ENCODE measurements around the gene RNF17.

RNF17 gene

GRCh38 chr13:24875566-24875965 is 111.6 kb downstream of the RNF17 start:
- in situ Hi-C loops (cut with MboI; ENCODE audit: low sequenced_read_pairs, unreplicated experiment), result no loop called here
- no peak for TF ChIP-seq CTCF (IDR thresholded peaks at IDR 0.05; ENCODE audit: borderline replicate concordance, control extremely low read depth, extremely low read depth, insufficient read depth, missing control alignments)
- DNase-seq (ENCODE audit: low spot score), result no peak

DNA sequence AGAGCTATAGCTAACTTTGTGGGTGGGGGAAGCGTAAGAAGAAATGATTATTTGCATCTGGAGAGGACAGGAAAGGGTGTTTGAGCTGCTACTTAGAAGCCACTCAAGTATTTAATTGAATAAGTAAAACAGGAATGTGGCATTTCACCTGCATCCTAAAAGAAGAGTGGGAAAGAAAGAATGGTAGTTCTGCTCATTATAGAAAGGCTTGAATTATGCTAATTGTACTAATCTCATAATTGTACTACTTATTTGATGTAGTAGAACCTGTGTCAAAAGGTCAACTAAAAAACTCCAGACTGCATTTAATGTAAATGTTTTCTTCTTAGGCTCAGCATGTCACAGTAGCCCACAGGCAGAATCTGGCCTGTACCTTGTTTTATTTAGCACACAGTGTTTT is 113.6 kb downstream of the RNF17 start:
- DNase-seq (ENCODE audit: low spot score), result no peak
- in situ Hi-C loops (cut with MboI; ENCODE audit: low sequenced_read_pairs, unreplicated experiment), result no loop called here
- TF ChIP-seq CTCF (IDR thresholded peaks at IDR 0.05; ENCODE audit: borderline replicate concordance, control extremely low read depth, extremely low read depth, insufficient read depth, missing control alignments), result no peak

- no peak for TF ChIP-seq CTCF (IDR thresholded peaks at IDR 0.05; ENCODE audit: borderline replicate concordance, control extremely low read depth, extremely low read depth, insufficient read depth, missing control alignments)
- no peak for DNase-seq (ENCODE audit: low spot score)
- in situ Hi-C loops (cut with MboI; ENCODE audit: low sequenced_read_pairs, unreplicated experiment), result no loop called here
Observed at GRCh38 chr13:24878340-24878739, 114.4 kb downstream of the RNF17 start.

- DNase-seq (ENCODE audit: low spot score), result no peak
- in situ Hi-C loops (cut with MboI; ENCODE audit: low sequenced_read_pairs, unreplicated experiment), result no loop called here
- no peak for TF ChIP-seq CTCF (IDR thresholded peaks at IDR 0.05; ENCODE audit: borderline replicate concordance, control extremely low read depth, extremely low read depth, insufficient read depth, missing control alignments)
Observed at GRCh38 chr13:24882665-24883064, 118.7 kb downstream of the RNF17 start.

GRCh38 chr13:24887759-24888158 is 123.8 kb downstream of the RNF17 start:
- in situ Hi-C loops (cut with MboI; ENCODE audit: low sequenced_read_pairs, unreplicated experiment), result no loop called here
- no peak for TF ChIP-seq CTCF (IDR thresholded peaks at IDR 0.05; ENCODE audit: borderline replicate concordance, control extremely low read depth, extremely low read depth, insufficient read depth, missing control alignments)
- no peak for DNase-seq (ENCODE audit: low spot score)

DNA sequence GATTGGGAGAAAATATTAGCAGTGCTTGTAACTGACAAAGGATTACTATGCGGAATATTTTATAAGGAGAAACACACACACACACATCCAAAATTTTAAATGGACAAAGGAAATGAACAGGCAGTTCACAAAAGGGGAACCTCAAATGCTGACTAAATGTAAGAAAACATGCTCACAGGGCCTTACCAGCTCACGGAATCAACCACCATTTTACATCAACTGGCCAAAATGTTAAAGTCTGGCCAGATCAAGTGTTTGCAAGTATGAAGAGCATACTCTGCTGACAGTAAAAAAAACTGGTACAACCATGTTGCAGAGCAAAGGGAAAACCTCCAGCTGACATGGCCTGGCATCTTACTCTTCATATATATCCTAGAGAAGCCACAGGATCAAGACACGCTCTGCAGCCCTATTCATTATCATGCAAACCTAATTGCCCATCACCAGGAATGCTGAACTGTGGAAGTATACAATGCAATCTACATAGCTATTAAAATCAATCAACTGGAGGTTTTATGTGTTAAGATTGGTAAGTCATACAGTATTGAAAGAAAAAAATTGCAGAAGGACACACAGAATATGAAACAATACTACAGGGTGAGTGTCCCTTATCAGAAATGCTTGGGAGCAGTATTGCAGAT is 124.4 kb downstream of the RNF17 start:
- no peak for TF ChIP-seq CTCF (IDR thresholded peaks at IDR 0.05; ENCODE audit: borderline replicate concordance, control extremely low read depth, extremely low read depth, insufficient read depth, missing control alignments)
- in situ Hi-C loops (cut with MboI; ENCODE audit: low sequenced_read_pairs, unreplicated experiment), result no loop called here
- no peak for DNase-seq (ENCODE audit: low spot score)

Measured in GM13976 (cell line).